HTERT RPE-1 (cell line): ENCODE data around the gene KRT72.
"Not testable (repeated sequence)": the region's sequence is repeated elsewhere in the genome, so short reads cannot be mapped to it uniquely, and the experiment has no call there.

Experiments used
- in situ Hi-C: fragments of 300-500 bp; cut with MboI; formaldehyde crosslinking; loops from 4 replicates; pipeline ENCODE4 v1.14.3; 2020; ENCODE audit warnings: low sequenced_read_pairs

Gene KRT72

DNA sequence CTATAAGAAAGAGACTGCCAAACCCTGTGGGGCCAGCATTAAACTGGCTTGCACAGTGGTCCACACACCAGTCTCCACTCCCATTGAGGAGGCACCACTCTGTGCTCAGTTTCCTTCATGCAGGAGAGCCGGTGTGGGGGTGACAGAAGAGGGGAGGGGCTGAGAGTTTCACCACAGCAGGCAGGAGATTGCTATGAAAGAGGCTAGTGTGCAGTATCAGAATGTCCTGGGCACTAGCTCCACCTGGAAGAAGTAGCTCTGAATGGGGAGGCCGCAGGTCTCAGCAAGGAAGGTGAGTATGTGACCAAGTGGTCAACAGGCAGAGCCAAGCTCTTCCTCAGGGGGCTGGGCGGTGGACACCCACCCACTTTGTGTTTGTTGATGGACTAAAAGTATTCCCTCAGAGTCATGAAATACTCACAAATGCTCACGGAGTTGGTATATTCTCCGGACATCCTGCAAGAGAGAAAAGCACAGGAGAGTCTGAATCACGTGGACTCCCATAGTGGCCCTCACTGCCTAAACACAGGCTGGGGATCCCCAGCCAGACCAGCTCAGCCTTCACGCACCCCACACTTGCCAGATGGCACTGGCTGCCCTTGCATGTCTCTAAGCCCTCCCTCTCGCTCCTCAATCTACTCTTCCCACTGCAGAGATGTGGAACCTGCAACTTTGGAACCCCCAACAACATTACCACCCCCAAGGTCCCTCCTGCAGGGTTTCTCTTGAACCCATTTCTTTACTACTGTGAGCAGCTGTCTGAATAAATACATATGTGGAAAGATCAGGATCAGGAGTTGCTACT, 7.8 kb upstream of the KRT72 start:
- in situ Hi-C loops, result no loop called here

DNA sequence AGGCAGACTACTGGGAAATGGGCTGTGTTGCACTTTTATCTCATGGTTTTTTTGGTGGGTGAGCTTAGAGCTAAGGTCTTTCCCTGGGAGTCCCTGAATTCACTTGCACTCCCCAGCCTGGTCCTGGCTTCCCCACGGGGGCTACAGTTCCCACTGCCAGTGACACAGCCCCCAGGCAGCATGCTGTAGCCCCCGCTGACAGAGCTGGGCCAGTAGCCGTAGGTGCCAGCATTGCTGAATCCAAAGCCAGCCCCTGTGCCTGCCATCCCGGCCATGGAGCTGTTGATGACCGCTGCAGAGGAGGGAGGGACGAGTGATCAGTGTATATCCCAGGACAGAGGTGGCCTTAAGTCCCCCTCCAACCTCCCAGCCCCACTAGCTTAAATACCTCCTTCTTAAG, 6.9 kb upstream of the KRT72 start:
- in situ Hi-C loops, result no loop called here

DNA sequence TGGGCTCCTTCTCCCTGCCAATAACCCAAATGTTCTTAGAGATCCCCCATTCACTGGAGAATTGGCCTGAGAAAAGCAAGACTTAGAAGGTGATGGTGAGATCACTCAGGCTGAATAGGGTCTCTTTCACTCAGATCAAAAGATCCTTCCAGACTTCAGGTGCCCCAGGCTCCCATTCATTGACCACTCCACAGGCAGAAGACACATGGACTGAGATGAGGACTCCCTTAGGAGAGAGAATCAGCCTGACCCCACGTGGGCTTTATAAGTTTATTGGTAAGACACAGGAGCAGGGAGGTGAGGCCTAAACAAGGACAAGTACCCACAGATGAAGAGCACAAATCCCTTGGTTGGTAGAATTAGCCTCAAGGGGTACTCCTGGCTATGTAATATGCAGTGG, 6.1 kb upstream of the KRT72 start:
- in situ Hi-C loops, result no loop called here

DNA sequence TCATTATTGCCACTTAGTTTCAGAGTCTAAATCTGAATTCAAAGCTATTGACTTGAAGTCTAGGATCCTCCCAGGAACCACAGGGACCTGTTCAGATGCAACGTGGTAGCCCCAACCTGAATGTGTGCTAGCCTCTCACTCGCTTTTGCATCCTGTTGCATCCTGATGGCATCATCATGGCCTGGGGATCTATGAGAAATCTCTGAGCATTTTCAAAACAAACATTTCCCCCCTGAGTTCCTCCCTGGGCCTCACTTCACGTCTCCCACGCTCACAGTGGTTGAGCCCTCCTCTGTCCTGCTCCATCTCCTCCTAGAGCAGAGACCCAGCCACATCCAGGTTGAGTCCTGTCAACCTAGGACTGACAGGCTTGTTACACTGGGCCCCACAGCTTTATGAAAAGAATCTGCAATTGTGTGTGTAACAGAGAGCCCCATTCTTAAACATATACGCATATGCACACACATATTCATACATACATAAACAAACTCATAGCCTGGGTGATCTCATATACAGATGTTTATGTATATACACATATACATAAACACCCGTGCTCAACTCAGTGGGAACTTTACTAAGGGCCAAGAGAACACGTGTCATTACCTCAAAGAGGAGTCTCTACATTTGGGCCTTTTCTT, 5.4 kb upstream of the KRT72 start:
- in situ Hi-C loops, result no loop called here

DNA sequence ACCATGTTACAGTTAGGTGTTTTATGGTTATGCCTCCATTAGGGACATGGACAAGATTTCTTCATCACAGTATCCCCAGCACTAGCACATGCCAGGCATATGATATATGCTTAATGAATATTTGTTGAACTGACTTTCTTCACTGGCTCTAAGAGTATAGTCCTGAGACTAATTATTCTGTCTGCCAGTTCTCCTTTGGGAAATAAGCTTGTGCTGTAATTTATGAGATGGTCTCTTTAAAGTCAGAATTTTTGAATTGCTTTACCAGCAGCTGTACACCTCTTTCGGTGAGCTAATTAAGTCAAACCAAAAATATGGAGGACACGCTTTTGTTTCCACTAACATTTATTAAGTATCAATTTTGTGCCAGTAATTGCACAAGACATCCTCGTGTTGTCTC, 4.8 kb upstream of the KRT72 start:
- in situ Hi-C loops, result no loop called here

DNA sequence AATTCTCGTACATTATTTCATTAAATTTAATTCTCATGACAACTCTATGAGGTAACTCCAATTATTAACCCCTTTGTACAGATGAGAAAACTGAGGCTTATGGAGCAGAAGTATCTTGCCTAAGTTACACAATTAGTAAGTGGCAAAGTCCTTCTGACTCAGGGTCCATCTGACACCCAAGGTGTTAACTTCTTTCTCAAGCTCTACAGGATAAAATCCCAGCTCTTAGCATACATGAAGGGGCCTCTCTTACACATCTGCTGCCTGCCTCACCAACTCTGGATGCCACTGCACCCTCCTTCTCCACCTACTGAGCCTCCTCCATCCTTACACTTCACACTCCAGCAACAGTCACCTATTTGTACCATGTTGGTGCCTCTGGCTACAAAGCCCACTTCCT, 4.3 kb upstream of the KRT72 start:
- in situ Hi-C loops, result no loop called here

DNA sequence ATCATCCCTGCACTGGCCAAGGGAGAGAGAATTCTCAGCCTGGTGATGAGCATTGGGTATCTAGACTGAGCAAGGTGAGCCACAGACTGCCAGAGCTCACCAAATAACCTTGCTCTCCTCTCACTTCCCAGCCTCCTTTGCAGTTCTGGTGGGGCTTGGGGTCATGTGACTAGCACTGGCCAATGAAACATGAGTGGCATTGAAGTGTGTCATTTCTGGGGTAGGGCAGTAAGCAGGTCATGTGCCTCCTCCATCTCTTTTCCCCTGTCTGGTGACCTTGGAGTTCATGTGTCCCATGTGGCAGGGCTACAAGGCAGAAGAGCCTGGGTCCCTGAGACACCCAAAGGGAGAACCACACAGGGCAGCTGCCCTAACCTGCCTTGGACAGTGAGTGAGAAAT, 3.6 kb upstream of the KRT72 start:
- in situ Hi-C loops, result no loop called here

DNA sequence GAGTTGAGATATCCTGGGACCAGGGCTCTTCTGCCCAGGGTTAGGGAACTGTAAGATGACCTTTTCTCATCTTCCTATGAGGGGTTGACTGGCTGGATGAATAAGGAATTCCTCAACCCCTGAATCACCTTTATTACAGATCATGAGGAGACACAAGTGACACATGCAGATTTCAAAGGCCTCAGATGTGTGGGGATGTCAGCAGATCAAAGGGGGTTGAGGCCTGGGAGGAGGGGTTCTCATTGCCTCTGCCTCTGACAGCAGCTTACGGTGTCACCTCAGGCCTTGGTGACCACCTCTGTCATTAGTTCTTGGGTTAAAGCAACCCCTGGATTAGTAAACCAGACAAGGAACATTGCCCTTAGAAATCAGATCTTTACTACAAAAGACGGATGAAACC, 2.1 kb upstream of the KRT72 start:
- in situ Hi-C loops, result no loop called here

DNA sequence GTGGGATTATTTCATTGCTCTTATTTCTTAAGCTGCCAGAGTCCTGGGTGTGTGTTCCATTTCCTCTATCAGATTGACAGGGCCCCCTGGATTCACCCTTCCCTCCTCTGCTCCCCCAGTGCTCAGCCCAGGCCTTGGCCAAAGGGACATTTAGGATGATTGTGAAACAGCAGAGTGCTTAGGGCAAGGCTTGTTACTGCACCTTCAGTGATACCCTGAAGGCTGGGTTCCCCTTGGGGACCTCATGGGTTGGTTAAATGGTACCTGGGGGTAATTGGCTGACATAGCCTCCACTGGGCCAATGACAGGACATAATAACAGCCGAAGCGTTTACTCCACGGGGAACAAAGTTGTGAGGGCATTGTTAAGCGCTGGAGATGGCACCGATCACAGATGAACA, 1.3 kb upstream of the KRT72 start:
- in situ Hi-C loops, result no loop called here

DNA sequence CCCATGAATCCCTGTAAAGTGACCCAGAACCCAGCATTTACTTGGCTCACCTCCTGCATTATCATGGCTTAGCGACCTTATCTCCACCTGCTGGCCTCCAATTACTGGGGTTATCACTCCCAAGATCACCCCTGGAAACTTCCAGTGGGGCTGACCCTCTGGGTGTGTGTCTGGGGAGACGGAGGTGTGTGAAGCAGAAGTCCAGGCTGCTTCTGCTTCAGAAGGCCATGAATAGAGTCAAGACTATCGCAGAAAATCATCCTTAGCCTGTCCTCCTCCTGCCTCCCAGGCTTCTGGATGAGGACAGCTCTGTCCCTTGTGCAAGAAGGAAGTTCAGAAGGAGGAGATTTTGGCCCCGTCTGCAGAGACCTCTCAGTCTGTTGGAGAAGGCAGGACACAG, 408 bp upstream of the KRT72 start:
- in situ Hi-C loops, result no loop called here

DNA sequence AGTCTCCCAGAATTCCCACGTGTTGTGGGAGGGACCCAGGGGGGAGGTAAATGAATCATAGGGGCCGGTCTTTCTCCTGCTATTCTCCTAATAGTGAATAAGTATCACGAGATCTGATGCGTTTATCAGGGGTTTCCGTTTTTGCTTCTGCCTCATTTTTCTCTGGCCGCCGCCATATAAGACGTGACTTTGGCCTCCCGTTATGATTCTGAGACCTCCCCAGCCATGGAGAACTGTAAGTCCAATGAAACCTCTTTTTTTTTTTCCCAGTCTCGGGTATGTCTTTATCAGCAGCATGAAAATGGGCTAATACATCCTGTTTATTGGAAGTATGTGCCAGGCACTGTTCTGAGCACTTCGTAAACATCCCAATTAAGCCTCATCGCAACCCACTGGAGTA, 788 bp downstream of the KRT72 start:
- in situ Hi-C loops, result no loop called here

DNA sequence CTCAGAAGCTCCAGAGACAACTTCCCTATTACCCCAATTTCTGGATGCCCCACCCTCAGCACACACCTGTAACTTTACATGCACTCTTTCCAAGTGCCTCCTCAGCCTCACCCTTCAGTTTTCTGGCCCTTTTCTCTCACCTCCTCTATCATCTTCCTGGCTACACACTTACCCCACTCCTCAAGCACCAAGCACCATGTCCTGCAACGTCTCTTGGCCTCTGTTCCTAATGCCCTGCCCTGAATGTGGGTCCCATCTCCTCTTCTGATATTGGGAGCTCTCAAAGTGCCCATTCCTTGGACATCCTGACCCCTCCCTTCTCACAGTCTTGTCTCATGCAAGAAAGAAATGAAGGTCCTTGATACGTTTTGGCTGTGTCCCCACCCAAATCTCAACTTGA, 1.2 kb downstream of the KRT72 start:
- in situ Hi-C loops, result no loop called here

DNA sequence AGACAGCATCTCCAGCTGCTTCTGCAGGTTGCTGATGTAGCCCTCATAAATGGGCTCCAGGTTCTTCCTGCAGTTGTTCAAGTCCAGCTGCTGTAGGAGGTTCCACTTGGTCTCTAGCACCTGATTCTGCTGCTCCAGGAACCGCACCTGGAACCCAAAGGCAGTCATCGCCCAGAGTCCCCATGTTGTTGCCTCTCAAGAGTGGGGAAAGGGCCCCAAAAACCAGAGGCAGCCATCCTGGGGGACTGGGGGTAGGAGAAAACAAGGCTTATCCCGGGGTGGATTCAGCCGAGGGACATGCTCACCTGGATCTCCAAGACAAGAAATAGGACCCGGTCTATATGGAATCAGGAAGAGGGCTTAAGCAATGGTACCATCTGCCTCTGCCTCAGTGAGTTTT, 2.3 kb downstream of the KRT72 start:
- in situ Hi-C loops, result no loop called here

DNA sequence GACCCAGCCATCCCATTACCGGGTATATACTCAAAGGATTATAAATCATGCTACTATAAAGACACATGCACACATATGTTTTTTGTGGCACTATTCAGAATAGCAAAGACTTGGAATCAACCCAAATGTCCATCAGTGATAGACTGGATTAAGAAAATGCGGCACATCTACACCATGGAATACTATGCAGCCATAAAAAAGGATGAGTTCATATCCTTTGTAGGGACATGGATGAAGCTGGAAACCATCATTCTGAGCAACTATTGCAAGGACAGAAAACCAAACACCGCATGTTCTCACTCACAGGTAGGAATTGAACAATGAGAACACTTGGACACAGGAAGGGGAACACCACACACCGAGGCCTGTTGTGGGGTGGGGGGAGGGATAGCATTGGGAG, 7.0 kb downstream of the KRT72 start:
- in situ Hi-C loops, result not testable (repeated sequence)

DNA sequence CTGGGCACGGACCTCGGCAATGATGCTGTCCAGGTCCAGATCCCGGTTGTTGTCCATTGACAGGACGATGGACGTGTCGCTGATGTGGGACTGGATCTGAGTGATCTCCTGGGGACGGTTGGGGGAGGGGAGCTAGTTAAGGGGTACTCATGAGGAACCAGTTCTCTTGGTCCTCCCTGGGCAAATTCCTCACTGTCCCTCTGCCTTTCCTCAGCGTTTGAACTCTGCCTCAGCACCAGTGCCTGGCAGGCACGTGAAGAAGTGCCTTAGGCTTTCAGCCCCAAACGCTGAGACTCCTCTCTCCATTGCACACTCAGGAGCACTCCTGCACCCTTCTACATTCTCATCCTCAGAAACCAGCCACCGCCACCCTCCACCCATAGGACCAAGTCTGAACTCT, 9.7 kb downstream of the KRT72 start:
- in situ Hi-C loops, result no loop called here

DNA sequence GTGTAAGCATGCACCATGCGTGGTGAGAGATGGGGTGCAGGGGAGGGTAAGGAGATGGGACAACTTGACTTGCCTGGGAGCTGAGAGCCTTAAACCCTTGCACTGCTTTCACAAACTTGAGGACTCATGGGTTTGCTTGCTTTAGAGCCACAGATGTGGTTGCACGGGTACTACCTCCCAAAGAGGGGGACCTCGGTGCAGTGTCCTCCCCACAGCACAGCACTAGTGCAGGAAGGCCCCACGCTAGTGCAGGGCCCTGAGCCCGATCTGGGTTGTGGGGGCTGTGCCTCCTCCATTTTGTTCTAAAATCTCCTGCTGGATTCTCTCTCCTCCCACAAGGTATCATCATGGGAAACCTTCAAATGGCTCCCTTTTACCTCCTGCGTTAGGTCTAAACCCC, 11.2 kb downstream of the KRT72 start:
- in situ Hi-C loops, result no loop called here

DNA sequence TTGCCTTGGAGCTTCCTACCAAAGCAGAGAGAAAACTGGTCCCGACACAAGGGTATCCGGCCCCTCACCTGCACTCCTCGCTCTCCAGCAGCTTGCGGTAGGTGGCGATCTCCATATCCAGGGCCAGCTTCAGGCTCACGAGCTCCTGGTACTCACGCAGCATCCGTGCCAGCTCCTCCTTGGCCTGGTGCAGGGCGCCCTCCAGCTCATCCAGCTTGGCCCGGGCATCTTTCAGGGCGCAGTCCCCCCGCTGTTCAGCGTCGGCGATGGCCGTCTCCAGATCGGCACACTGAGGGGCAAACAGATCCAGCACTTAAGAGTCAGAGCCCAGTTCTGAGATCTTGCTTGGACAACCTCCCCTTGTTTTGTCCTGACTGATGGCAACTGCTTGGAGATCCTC, 13.7 kb downstream of the KRT72 start:
- in situ Hi-C loops, result no loop called here

DNA sequence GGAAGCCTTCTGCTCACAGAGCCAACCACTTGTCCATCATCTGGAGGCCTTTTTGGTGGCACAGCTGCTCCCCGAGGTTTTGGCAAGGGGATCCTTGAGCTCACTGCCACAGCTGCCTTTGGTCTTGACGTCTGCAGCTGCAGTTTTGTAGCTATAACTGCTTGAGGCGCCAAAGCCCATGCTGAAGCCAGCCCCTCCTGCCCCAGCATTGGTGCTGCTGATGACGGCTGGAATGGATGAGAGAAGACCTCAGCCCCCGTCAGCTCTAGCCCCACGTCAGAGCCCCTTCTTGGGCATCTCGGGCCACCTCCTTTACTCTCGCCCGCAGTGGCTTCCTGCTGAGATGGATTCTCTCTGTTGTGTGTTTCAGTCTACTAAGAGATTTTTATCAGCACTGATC, 15.3 kb downstream of the KRT72 start:
- in situ Hi-C loops, result no loop called here

DNA sequence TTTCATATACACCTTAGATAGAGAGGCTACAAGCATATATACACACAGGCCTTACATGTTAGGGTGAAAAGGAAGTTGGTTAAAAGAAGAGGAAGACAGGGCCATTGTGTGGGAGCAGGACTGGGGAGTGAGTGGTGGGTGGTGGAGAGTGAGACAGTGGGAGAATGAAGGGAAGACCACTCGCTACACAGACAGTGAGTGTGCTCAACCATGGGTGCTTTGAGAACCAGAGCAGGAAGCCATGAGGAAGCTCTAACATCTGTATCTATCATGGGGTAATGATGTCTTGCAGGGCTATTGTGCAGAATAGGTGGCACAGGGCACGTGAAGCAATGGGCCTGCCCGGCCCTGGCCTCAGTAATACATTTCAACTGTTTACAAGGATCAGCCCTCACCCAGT, 16.2 kb downstream of the KRT72 start:
- in situ Hi-C loops, result no loop called here

DNA sequence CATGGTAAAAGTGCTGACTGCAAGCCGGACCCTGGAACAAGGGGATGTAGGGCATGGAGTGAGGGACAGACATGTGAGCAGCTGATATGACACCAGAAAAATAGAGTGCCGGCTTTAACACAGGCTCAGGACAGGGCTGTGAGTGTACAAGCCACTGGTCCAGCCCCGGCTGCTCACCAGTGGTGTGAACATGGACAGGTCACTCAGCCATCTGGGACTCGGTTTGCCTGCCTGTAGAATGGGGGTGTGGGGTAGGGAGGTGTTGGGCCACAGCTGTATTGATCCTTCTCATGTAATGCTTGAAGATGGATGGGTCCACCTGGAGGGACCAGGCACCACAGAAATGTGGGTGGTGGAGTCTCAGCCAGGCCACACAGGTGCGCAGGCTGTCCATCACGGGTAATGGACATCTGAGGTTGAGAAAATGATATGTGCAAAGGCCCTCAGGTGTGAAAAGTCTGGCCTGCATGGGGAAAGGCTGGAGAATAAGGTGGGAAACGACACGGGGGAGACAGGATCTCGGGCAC, 17.0 kb downstream of the KRT72 start:
- in situ Hi-C loops, result no loop called here

DNA sequence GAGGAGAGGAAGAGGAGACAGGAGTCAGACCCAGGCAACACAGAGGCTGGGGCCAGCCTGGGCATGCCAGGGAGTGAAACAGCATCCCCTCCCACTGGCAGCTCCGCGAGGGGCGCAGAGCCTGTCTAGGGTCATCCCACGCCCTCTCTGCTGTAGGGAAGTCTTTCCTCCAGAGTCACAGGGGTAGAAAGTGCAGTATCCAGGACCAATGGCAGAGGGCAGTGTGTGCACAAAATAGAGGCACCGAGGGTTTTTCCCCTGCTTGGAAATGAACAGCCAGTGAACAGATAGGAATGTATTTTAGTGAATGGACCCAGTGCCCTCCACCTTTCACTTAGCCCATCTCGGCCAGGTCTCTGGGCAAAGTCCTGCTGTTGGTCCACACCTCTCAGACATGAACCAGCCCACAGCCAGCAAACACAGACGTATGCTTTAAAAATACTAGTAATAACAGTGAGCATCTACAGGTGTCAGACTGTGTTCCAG, 18.2 kb downstream of the KRT72 start:
- in situ Hi-C loops, result no loop called here

DNA sequence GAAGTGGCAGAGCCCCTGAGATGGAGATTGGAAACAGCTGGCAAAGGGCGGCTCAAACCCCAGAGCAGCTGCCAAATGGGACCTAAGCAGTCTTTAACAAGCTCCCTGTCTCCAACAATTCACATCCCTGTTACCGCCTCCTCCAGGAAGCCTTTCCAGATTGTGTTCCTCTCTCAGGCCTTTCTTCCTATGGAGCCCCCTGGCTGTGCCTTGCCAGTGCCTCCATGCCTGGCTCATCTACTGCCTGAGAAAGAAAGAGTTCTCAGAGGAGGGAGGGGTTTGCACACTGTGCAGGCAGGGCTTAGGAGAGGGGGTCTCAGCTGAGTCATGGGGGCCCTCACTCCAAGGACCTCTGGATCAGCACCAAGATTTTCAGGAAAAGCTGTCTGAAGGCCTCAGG, 18.8 kb downstream of the KRT72 start:
- in situ Hi-C loops, result no loop called here
